Measurements from ENCODE around the gene NMB. TPM values are rescaled to one million over a fixed set of nuclear protein-coding genes. Genes with fewer than 3 reads are reported as not detected.

NMB gene
- total RNA-seq, 4 donors from 2014 or later, result 2.1 to 4.6 (median 3.9) TPM

- H3K36me3 ChIP-seq, result no peaks in the 10 kb centered on the region
- TF ChIP-seq POLR2AphosphoS5 (IDR thresholded peaks at IDR 0.05) (no peak), EP300 (IDR thresholded peaks at IDR 0.05) (no peak), POLR2A (IDR thresholded peaks at IDR 0.05) (no peak), CTCF (IDR thresholded peaks at IDR 0.05) (no peak)
- H3K27me3 ChIP-seq, result no peaks in the 10 kb centered on the region
- peak overlapping the region; percentile 45 to 90 (median 85) for H3K27ac ChIP-seq
- H3K9me3 ChIP-seq, result no peaks in the 10 kb centered on the region
- H3K4me3 ChIP-seq, result peak overlapping the region; percentile 52 to 65
- 86% methylated on average over 1 of the region's 17 CpGs; no CpG with 5 or more reads in 1 of the 2 donors for WGBS, 2 donors (ENCODE audit: low coverage in 1 of 2)
- ATAC-seq, result no peak
- H3K4me1 ChIP-seq, result peaks cover 0 to 43% (median 18%) of the 10 kb centered on the region in 3 donors
Measured at GRCh38 chr15:84657748-84658079, 285 bp downstream of the NMB start.

GRCh38 chr15:84656972-84657371, 1.0 kb downstream of the NMB start:
- H3K4me1 ChIP-seq, result peaks cover 0 to 51% (median 22%) of the 10 kb centered on the region in 3 donors
- peaks cover 0 to 5% of the 10 kb centered on the region in 2 donors for H3K36me3 ChIP-seq
- H3K4me3 ChIP-seq, result no peak overlapping the region
- no peaks in the 10 kb centered on the region for H3K27me3 ChIP-seq
- no peak for ATAC-seq
- no peak overlapping the region for H3K27ac ChIP-seq
- no peaks in the 10 kb centered on the region for H3K9me3 ChIP-seq
- WGBS, 2 donors (ENCODE audit: low coverage in 1 of 2), result no CpG with 5 or more reads among the region's 7 CpGs
- TF ChIP-seq POLR2A (IDR thresholded peaks at IDR 0.05), result no peak
- no peak for TF ChIP-seq EP300 (IDR thresholded peaks at IDR 0.05)
- no peak for TF ChIP-seq CTCF (IDR thresholded peaks at IDR 0.05)
- no peak for TF ChIP-seq POLR2AphosphoS5 (IDR thresholded peaks at IDR 0.05)

GRCh38 chr15:84654689-84655453, 3.1 kb downstream of the NMB start:
- Histone ChIP-seq H3K9me3 (no peaks in the 10 kb centered on the region), H3K27me3 (no peaks in the 10 kb centered on the region), H3K4me1 (peaks cover 0 to 63% (median 22%) of the 10 kb centered on the region in 3 donors), H3K27ac (peak overlapping the region; percentile 68 to 93 (median 89)), H3K36me3 (peaks cover 0 to 26% of the 10 kb centered on the region in 2 donors), H3K4me3 (peak overlapping the region; percentile 71 to 76)
- TF ChIP-seq POLR2AphosphoS5 (IDR thresholded peaks at IDR 0.05) (peak; percentile 42), EP300 (IDR thresholded peaks at IDR 0.05) (no peak), CTCF (IDR thresholded peaks at IDR 0.05) (peak in 3 of 4 experiments; percentile 71 to 76 (median 75))
- peak; percentile 38 for ATAC-seq
- WGBS, 2 donors (ENCODE audit: low coverage in 1 of 2), result 0 to 4% methylated on average over 10 to 11 of the region's 19 CpGs

- Histone ChIP-seq H3K4me1 (peaks cover 0 to 70% (median 22%) of the 10 kb centered on the region in 3 donors), H3K36me3 (peaks cover 0 to 34% of the 10 kb centered on the region in 2 donors), H3K27me3 (no peaks in the 10 kb centered on the region), H3K9me3 (no peaks in the 10 kb centered on the region), H3K4me3 (peak within 1 kb of the TSS; percentile 71 to 76), H3K27ac (peak within 1 kb of the TSS; percentile 68 to 93 (median 89))
- peak; percentile 90 for ATAC-seq
- peak; percentile 69 to 70 for TF ChIP-seq POLR2A (IDR thresholded peaks at IDR 0.05)
- peak; percentile 81 for TF ChIP-seq POLR2AphosphoS5 (IDR thresholded peaks at IDR 0.05)
- no peak for TF ChIP-seq EP300 (IDR thresholded peaks at IDR 0.05)
- 0 to 3% methylated on average over 5 to 22 of the region's 49 CpGs for WGBS, 2 donors (ENCODE audit: low coverage in 1 of 2)
Measured at GRCh38 chr15:84653910-84654688, 3.9 kb downstream of the NMB start, which contains the start of gene WDR73. TSS of gene WDR73 (minus strand) at chr15:84654283. CDS start at chr15:84654274, 9 bp downstream.

- no peak for ATAC-seq
- Histone ChIP-seq H3K36me3 (peaks cover 0 to 39% of the 10 kb centered on the region in 2 donors), H3K4me1 (peaks cover 0 to 71% (median 22%) of the 10 kb centered on the region in 3 donors), H3K27me3 (no peaks in the 10 kb centered on the region), H3K9me3 (no peaks in the 10 kb centered on the region), H3K4me3 (peak overlapping the region; percentile 71 to 76), H3K27ac (peak overlapping the region; percentile 68 to 93 (median 89))
- 7 to 17% methylated on average over 3 of the region's 7 CpGs for WGBS, 2 donors (ENCODE audit: low coverage in 1 of 2)
- TF ChIP-seq EP300 (IDR thresholded peaks at IDR 0.05) (no peak), CTCF (IDR thresholded peaks at IDR 0.05) (no peak), POLR2AphosphoS5 (IDR thresholded peaks at IDR 0.05) (no peak), POLR2A (IDR thresholded peaks at IDR 0.05) (no peak)
Measured at GRCh38 chr15:84653584-84653909, 4.5 kb downstream of the NMB start.

Measured in gastroesophageal sphincter (tissue), 4 donors.